A549 (cell line): ENCODE results near the gene BFSP1. TPM values are rescaled to one million over a fixed set of nuclear protein-coding genes. Genes with fewer than 3 reads are reported as not detected.

Source experiments
- ATAC-seq, 2 experiments: fragments of 200-7000 bp in 1 of 2; fragments of >200 bp in 1 of 2; cut with Nextera tagmentation in 1 of 2; cut with Tn5 transposase in 1 of 2; 3 replicates each; pipeline versions ENCODE4 v1.8.0 to v1.9.1; 2018 to 2020; ENCODE audit warnings: mild to moderate bottlenecking in 1 of 2, moderate library complexity in 1 of 2
- CTCF ChIA-PET: fragments of 300-600 bp; sonication (Branson Sonifier 250); formaldehyde crosslinking; extraction: SDS; loops from one replicate; lab custom pipeline; 2021; ENCODE audit warnings: antibody characterized with exemption, inconsistent platforms; lab: Yijun Ruan, JAX
- POLR2A ChIA-PET: fragments of 350-600 bp; formaldehyde crosslinking; extraction: SDS; loops from one replicate; lab custom pipeline; 2021; ENCODE audit warnings: antibody characterized with exemption, inconsistent platforms; lab: Yijun Ruan, JAX
- DNase-seq, 2 experiments: peaks; one replicate each; pipeline versions ENCODE4 v3.0.0 to v3.0.0-alpha.2; 2011 to 2016; ENCODE audit warnings: low read depth in 1 of 2, low spot score in 1 of 2
- FAIRE-seq: peaks from 2 replicates; lab custom pipeline; 2011; peaks lifted over from hg19 to GRCh38; lab: Jason Lieb, UNC
- H3K27ac ChIP-seq, 2 experiments: fragments of >200 bp; sonication (Bioruptor Twin); formaldehyde crosslinking; 3 replicates each; pipeline ENCODE4 v1.5.1; 2016 to 2017
- H3K4me1 ChIP-seq: fragments of >200 bp; sonication (Bioruptor Twin); formaldehyde crosslinking; 3 replicates; pipeline ENCODE4 v1.6.1; 2016
- H3K4me2 ChIP-seq: fragments of >200 bp; sonication (Bioruptor Twin); formaldehyde crosslinking; 3 replicates; pipeline ENCODE4 v1.6.1; 2016
- H3K4me3 ChIP-seq: fragments of >200 bp; sonication (Bioruptor Twin); formaldehyde crosslinking; 3 replicates; pipeline ENCODE4 v1.5.1; 2016
- H3K9me3 ChIP-seq: fragments of >200 bp; sonication (Bioruptor Twin); formaldehyde crosslinking; 3 replicates; pipeline ENCODE4 v1.6.1; 2016
- CEBPB ChIP-seq, 2 experiments: fragments of >200 bp in 1 of 2; sonication (Bioruptor Twin) in 1 of 2; formaldehyde crosslinking in 1 of 2; IDR thresholded peaks; 2 replicates each; pipeline ENCODE4 v1.6.1; 2012 to 2016
- CHD2 ChIP-seq: fragments of 150-350 bp; IDR thresholded peaks from 2 replicates; pipeline ENCODE4 v1.6.1; 2014; ENCODE audit warnings: low read length; ENCODE audit not compliant: partially characterized antibody
- EHMT2 ChIP-seq: fragments of 200-600 bp; sonication (generic); IDR thresholded peaks from 2 replicates; pipeline ENCODE4 v1.6.1; 2016; ENCODE audit warnings: antibody characterized with exemption, low read depth, mild to moderate bottlenecking, moderate library complexity
- FOXS1 ChIP-seq: fragments of 250-450 bp; sonication (Bioruptor Pico); IDR thresholded peaks from 2 replicates; pipeline ENCODE4 v1.5.0; 2020; ENCODE audit warnings: mild to moderate bottlenecking, moderate library complexity
- JUNB ChIP-seq: fragments of >200 bp; sonication (Bioruptor Twin); formaldehyde crosslinking; IDR thresholded peaks from 2 replicates; pipeline ENCODE4 v1.6.1; 2016
- MAZ ChIP-seq: fragments of 150-350 bp; IDR thresholded peaks from 2 replicates; pipeline ENCODE4 v1.6.1; 2014; ENCODE audit warnings: antibody characterized with exemption, low read depth, low read length, borderline replicate concordance
- MYC ChIP-seq: IDR thresholded peaks from 2 replicates; pipeline ENCODE4 v1.6.1; 2012; ENCODE audit warnings: mild to moderate bottlenecking, inconsistent platforms, low read length, improper control_type of control experiment, borderline replicate concordance
- NFE2L2 ChIP-seq: fragments of 150-350 bp; conservative IDR thresholded peaks from 2 replicates; pipeline ENCODE4 v1.6.1; 2014; ENCODE audit warnings: low read length
- POLR2A ChIP-seq: IDR thresholded peaks from 2 replicates; pipeline ENCODE4 v1.6.1; 2012; ENCODE audit warnings: mild to moderate bottlenecking, low read length
- POLR2AphosphoS2 ChIP-seq: conservative IDR thresholded peaks from 2 replicates; pipeline ENCODE4 v1.6.1; 2012; ENCODE audit warnings: low read length, improper control_type of control experiment, inconsistent platforms
- RAD21 ChIP-seq, 2 experiments: fragments of >200 bp in 1 of 2; sonication (Bioruptor Twin) in 1 of 2; formaldehyde crosslinking in 1 of 2; IDR thresholded peaks in 1 of 2; conservative IDR thresholded peaks in 1 of 2; 2 replicates in 1 of 2; 3 replicates in 1 of 2; pipeline ENCODE4 v1.6.1; 2012 to 2018; ENCODE audit warnings: inconsistent platforms in 1 of 2
- RCOR1 ChIP-seq: fragments of 150-350 bp; IDR thresholded peaks from 2 replicates; pipeline ENCODE4 v1.6.1; 2014; ENCODE audit warnings: antibody characterized with exemption, low read length, low read depth
- RNF2 ChIP-seq: fragments of 200-600 bp; sonication (generic); IDR thresholded peaks from 2 replicates; pipeline ENCODE4 v1.6.1; 2016; ENCODE audit warnings: low read depth, mild to moderate bottlenecking, antibody characterized with exemption, moderate library complexity, borderline replicate concordance
- SMC3 ChIP-seq: fragments of >200 bp; sonication (Bioruptor Twin); formaldehyde crosslinking; IDR thresholded peaks from 3 replicates; pipeline ENCODE4 v1.6.1; 2018; ENCODE audit warnings: inconsistent platforms
- ZNF302 ChIP-seq: fragments of 250-450 bp; sonication (Bioruptor Pico); IDR thresholded peaks from 2 replicates; pipeline ENCODE4 v1.9.0; 2021; ENCODE audit warnings: inconsistent platforms, mild to moderate bottlenecking, moderate library complexity
- ZSCAN20 ChIP-seq: fragments of 250-450 bp; sonication (Bioruptor Pico); IDR thresholded peaks from 2 replicates; pipeline ENCODE4 v1.8.0; 2022; ENCODE audit warnings: mild to moderate bottlenecking, moderate library complexity
- WGBS: methylation state at CpG from one replicate; pipeline ENCODE4 v1.1.6; 2017; ENCODE audit errors: missing lambda C conversion rate; 5-methylcytosine and 5-hydroxymethylcytosine counted together
- polyA plus RNA-seq, 4 experiments: library from polyadenylated mRNA; depleted of rRNA in 3 of 4; stranded (reverse); fragments of >200 nt; fragmentation: RNase III in 1 of 4; extraction: RNeasy Plus Mini Kit Qiagen cat#74134 plus additional on column Dnase treatment in 1 of 4; gene quantifications; 2 replicates in 3 of 4; 3 replicates in 1 of 4; pipeline ENCODE4 v1.2.3, GENCODE V29; 2011 to 2017
- TF ChIP-seq, protein P1 (sequence below): IDR thresholded peaks from 2 replicates; pipeline ENCODE4 v1.6.1; 2012; ENCODE audit warnings: low read depth, borderline replicate concordance
- TF ChIP-seq, protein P2 (sequence below): fragments of 450-650 bp; IDR thresholded peaks from 2 replicates; pipeline ENCODE4 v1.6.1; 2014; ENCODE audit warnings: antibody characterized with exemption
- TF ChIP-seq, protein P3 (sequence below): fragments of 200-600 bp; sonication (generic); IDR thresholded peaks from 2 replicates; pipeline ENCODE4 v1.6.1; 2016; ENCODE audit warnings: antibody characterized with exemption, mild to moderate bottlenecking, moderate library complexity
- TF ChIP-seq, protein P4 (sequence below): IDR thresholded peaks from 2 replicates; pipeline ENCODE4 v1.6.1; 2012

The BFSP1 gene
- polyA plus RNA-seq, 2 of the 4 experiments (the other 2 are of a cell fraction) = 7.2 to 8.3 TPM

DNA sequence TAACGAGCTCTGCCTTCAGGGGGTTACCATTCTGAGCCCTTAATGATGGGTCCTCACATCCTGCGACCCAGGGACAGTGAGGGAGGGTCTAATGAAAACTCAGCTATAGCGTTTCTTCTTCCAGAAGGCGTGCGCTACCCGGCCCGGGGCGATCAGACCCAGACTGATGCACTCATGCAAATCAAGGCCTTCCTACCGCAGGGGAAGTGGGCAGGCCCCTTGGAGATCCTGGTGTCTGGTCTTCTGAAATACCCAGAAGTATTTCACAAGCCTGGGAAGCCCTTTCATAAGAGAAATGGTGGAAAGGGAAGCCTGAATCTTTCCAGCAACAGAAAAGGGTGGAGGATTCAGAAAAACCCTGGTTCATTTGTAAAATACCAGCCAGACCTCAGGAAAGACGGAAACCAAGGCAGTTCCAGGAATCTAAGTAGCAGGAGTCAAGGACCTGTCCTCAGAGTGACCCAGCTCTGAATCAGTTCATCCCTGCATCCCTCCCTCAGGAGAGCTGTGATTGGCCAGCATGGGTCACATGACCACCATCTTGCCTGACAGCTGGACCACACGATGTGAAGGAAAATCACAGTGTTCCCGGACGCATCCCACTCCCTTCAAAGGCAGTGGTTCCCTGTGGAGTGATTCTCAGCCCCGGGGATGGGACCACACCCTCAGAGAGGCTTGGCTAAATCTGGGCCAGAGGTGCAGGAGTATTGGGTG lies 12.7 kb downstream of the BFSP1 start:
- no peaks in the 10 kb centered on the region for H3K9me3 ChIP-seq
- no peaks in the 10 kb centered on the region for H3K4me1 ChIP-seq
- DNase-seq (no peak), FAIRE-seq (no peak), ATAC-seq (peak in 1 of 2 experiments; percentile 60; a peak in 3 of 6 replicates)
- H3K4me2 ChIP-seq = no peak overlapping the region
- no peak overlapping the region for H3K27ac ChIP-seq
- POLR2A ChIA-PET = no interaction called here
- CTCF ChIA-PET = interaction anchor here (1.8 to 4.8 kb wide), 5 partner anchors 13 to 99 kb away, joined by 3 to 35 read pairs (median 9); no protein-coding TSS in a partner anchor
- 72% methylated on average over 14 of the region's 14 CpGs for WGBS
- TF ChIP-seq, protein P1, sequence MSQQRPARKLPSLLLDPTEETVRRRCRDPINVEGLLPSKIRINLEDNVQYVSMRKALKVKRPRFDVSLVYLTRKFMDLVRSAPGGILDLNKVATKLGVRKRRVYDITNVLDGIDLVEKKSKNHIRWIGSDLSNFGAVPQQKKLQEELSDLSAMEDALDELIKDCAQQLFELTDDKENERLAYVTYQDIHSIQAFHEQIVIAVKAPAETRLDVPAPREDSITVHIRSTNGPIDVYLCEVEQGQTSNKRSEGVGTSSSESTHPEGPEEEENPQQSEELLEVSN = no peak
- TF ChIP-seq, protein P2, sequence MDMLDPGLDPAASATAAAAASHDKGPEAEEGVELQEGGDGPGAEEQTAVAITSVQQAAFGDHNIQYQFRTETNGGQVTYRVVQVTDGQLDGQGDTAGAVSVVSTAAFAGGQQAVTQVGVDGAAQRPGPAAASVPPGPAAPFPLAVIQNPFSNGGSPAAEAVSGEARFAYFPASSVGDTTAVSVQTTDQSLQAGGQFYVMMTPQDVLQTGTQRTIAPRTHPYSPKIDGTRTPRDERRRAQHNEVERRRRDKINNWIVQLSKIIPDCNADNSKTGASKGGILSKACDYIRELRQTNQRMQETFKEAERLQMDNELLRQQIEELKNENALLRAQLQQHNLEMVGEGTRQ = peak; percentile 67
- no peak for TF ChIP-seq ZNF302 (CRISPR knock-in tag)
- TF ChIP-seq, all 56 proteins: peak for 1
- H3K4me3 ChIP-seq = no peak overlapping the region

DNA sequence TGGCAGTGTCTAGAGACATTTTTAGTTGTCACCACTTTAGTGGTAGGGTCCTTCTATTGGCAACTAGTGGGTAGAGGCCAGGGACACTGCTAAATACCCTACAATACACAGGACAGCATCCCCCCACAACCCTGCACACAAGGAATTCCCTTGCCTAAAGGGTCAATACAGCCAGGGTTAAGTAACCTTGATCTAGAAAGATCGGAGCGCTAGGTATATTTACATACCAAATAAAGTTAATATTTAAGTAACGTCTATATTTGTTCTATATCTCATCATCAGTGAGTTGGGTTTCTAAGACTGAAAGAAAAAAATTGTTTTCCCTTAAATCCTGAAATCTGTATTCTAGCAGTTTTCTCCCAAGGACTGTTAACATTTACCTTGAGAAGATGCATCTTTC lies 16.1 kb downstream of the BFSP1 start:
- no peak overlapping the region for H3K4me2 ChIP-seq
- FAIRE-seq = no peak
- H3K27ac ChIP-seq = no peak overlapping the region
- no peaks in the 10 kb centered on the region for H3K4me1 ChIP-seq
- TF ChIP-seq RAD21 (conservative IDR thresholded peaks at IDR 0.05 in 1 of 2, IDR thresholded peaks at IDR 0.05 in 1 of 2) = no peak
- TF ChIP-seq ZSCAN20 (CRISPR knock-in tag) = no peak
- no peak for TF ChIP-seq POLR2A
- TF ChIP-seq, protein P3, sequence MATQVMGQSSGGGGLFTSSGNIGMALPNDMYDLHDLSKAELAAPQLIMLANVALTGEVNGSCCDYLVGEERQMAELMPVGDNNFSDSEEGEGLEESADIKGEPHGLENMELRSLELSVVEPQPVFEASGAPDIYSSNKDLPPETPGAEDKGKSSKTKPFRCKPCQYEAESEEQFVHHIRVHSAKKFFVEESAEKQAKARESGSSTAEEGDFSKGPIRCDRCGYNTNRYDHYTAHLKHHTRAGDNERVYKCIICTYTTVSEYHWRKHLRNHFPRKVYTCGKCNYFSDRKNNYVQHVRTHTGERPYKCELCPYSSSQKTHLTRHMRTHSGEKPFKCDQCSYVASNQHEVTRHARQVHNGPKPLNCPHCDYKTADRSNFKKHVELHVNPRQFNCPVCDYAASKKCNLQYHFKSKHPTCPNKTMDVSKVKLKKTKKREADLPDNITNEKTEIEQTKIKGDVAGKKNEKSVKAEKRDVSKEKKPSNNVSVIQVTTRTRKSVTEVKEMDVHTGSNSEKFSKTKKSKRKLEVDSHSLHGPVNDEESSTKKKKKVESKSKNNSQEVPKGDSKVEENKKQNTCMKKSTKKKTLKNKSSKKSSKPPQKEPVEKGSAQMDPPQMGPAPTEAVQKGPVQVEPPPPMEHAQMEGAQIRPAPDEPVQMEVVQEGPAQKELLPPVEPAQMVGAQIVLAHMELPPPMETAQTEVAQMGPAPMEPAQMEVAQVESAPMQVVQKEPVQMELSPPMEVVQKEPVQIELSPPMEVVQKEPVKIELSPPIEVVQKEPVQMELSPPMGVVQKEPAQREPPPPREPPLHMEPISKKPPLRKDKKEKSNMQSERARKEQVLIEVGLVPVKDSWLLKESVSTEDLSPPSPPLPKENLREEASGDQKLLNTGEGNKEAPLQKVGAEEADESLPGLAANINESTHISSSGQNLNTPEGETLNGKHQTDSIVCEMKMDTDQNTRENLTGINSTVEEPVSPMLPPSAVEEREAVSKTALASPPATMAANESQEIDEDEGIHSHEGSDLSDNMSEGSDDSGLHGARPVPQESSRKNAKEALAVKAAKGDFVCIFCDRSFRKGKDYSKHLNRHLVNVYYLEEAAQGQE = no peak
- no peak for TF ChIP-seq NFE2L2
- CTCF ChIA-PET = interaction anchor here (2.5 to 5.6 kb wide), 3 partner anchors 11 to 102 kb away, joined by 12 to 43 read pairs (median 43); partner anchors contain the start of gene BFSP1
- no peak for DNase-seq
- ATAC-seq = no peak
- WGBS = 28% methylated on average over 3 of the region's 3 CpGs
- POLR2A ChIA-PET = no interaction called here
- no peak overlapping the region for H3K4me3 ChIP-seq
- no peaks in the 10 kb centered on the region for H3K9me3 ChIP-seq

DNA sequence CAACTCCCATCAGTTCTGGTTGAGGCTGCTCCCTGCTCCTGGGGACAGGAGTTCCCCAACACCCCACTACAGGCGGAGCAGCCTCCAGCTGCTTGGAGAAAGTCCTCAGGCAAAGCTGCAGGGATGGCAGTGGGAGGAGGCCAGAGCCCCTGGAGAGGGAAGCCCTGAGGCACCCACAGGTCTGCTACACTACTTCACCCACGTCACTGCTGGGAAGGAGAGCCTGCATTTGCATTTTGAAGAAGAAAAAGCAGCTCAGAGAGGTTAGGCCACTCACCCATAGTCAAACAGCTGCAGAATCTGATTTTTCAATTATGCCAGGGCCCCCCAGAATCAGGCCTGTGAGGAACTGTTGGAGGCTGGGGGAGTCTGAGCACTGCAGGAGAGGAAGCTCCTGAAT lies 17.2 kb downstream of the BFSP1 start:
- H3K4me2 ChIP-seq = no peak overlapping the region
- no peak for FAIRE-seq
- TF ChIP-seq POLR2AphosphoS2 (no peak), JUNB (no peak), RCOR1 (no peak), MAZ (no peak), MYC (no peak), RNF2 (no peak), SMC3 (no peak), FOXS1 (CRISPR knock-in tag) (no peak), EHMT2 (no peak), NFE2L2 (no peak), CEBPB (IDR thresholded peaks at IDR 0.05) (no peak), CHD2 (no peak)
- TF ChIP-seq, protein P4, sequence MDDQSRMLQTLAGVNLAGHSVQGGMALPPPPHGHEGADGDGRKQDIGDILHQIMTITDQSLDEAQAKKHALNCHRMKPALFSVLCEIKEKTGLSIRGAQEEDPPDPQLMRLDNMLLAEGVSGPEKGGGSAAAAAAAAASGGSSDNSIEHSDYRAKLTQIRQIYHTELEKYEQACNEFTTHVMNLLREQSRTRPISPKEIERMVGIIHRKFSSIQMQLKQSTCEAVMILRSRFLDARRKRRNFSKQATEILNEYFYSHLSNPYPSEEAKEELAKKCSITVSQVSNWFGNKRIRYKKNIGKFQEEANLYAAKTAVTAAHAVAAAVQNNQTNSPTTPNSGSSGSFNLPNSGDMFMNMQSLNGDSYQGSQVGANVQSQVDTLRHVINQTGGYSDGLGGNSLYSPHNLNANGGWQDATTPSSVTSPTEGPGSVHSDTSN = no peak
- POLR2A ChIA-PET = interaction anchor here (1.2 kb wide), 1 partner anchor 17 kb away, joined by 4 read pairs; the partner anchor contains the start of gene BFSP1
- H3K4me3 ChIP-seq = no peak overlapping the region
- no peaks in the 10 kb centered on the region for H3K4me1 ChIP-seq
- CTCF ChIA-PET = interaction anchor here (0.6 to 5.6 kb wide), 14 partner anchors 9 to 482 kb away, joined by 3 to 43 read pairs (median 4); partner anchors contain the start of genes BFSP1 and RRBP1
- 81% methylated on average over 2 of the region's 2 CpGs for WGBS
- no peak for DNase-seq
- no peak overlapping the region for H3K27ac ChIP-seq
- H3K9me3 ChIP-seq = no peaks in the 10 kb centered on the region
- no peak for ATAC-seq
